ENCODE data around the gene ZBED1.
"Not testable (repeated sequence)": the region's sequence is repeated elsewhere in the genome, so short reads cannot be mapped to it uniquely, and the experiment has no call there.

ZBED1 gene

DNA sequence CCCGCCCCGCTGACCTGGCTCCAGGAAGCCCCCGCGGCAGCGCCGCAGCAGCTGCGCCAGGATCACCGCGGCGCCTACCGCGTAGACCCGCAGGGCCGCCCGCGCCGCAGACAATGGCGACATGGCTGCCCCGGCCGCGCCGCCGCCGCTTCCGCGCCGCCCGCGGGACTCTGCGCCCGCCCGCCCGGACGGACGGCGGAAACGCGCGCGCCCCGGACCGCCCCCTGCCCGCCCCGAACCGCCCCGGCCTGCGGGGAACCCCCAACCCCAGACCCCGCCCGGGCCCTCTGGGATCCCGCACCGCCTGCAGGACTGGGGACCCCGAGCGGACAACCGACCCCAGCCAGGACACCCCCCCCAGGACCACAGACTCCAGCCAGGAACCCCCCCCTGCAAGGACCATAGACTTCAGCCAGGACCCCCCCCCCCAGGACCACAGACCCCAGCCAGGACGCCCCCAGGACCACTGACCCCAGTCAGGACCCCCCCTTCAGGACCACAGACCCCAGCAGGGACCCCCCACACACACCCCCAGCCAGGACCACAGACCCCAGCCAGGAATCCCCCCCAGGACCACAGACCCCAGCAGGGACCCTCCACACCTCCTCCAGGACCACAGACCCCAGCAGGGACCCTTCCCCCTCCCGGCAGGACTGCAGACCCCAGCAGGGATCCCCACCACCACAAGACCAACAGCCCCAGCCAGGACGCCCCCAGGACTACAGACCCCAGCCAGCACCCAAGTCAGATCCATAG lies at the start of gene ZBED1, which contains the start of gene DHRSX:
ZBED1 (minus strand) TSS at position 174 of the 756 bp plus-strand sequence. CDS start 10,257 bp downstream, outside the sequence.
DHRSX (minus strand) TSS at position 174 of the 756 bp plus-strand sequence; CDS start at position 123, 51 bp downstream.
- DNase-seq (ENCODE audit: low read depth) = peak; percentile 21

DNA sequence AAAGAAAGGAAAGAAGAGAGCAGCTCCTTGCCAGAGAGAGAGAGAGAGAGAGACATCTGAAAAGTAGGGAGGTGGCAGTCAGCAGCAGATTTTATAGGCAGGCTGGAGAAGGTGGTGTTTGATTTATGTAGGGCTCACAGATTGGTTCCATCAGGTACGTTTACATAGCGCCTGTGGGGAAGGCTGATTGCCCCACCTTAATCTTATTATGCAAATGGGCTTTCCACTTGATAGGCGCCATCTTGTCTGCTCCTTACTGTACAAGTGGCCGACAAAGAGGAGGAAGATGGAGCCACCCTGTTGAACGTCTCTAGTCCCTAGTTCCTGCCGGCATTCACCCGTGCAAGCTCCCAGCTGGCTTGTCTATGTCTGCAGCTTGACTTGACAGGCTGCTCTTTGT lies 49.1 kb upstream of the ZBED1 start:
- no peak for DNase-seq (ENCODE audit: low read depth)

DNA sequence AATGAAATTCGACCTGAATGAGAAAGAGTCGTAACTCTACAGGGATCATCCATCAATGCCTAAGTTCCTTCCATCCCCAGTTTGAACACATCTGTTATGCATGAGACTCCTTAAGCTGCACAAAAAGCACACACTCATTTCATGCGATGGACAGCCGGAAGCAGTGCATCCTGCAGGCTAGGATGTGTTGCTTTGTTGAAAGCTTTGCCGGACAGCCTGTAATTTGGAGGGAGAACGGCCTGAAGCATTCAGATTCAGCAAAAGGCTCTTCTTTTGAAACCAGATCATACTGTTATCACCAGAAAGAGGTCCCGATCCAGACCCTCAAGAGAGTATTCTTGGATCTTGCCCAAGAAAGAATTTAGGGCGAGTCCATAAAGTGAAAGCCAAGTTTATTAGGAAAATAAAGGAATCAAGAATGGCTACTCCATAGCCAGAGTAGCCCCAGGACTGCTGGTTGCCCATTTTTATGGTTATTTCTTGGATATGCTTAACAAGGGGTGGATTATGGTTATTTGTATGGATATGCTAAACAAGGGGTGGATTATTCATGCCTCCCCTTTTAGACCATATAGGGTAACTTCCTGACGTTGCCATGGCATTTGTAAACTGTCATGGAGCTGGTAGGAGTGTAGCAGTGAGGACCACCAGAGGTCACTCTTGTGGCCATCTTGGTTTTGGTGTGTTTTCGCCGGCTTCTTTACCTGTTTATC lies 48.1 kb upstream of the ZBED1 start:
- no peak for DNase-seq (ENCODE audit: low read depth)

DNA sequence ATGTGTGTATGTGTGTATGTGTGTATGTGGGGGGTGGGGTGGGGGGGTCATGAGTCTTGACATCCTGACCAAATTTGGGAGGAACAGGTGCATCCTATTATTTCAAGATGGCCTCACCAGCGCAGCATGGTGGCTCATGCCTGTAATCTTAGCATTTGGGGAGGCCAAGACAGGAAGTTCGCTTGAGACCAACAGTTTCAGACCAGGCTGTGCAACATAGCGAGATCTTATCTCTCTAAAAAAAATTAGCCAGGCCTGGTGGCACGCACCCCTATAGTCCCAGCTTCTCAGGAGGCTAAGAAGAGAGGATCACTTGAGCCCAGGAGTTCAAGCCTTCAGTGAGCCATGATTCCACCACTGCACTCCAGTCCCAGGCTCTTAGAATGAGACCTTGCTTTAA lies 47.0 kb upstream of the ZBED1 start:
- no peak for DNase-seq (ENCODE audit: low read depth)

DNA sequence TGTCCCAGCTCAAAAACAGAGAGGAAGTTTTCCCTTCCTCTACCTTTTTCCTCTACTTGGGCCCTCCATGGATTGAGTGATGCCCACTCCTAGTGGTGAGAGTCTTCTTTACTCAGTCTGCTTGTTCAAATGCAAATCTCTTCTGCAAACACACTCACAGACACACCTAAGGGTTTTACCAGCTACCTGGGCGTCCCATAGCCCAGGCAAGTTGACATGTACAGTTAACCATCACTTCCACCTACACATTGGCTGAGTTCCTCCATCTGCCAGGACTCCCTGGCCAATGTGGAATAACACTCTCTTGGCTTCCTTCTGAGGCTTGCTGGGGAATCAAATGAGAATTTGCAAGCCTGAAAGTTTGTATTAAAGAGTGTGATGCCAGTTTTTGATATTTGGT lies 45.7 kb upstream of the ZBED1 start:
- no peak for DNase-seq (ENCODE audit: low read depth)

DNA sequence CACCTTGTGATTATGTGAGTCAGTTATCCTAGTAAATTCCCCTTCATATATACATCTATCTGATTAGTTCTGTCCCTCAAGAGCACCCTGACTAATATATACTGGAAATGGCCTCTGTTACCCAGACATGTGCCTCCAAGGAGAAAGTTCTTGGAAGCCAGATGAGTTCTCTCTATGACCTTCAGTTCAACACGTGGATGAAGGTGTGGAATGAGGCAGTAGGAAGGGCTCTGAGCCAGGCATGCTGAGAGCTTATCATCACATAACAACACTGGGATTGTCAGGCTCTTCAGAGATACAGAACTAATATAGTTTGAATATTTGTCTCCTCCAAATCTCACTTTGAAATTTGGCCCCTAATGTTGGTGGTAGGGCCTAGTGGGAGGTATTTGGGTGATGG lies 44.4 kb upstream of the ZBED1 start:
- DNase-seq (ENCODE audit: low read depth) = no peak

DNA sequence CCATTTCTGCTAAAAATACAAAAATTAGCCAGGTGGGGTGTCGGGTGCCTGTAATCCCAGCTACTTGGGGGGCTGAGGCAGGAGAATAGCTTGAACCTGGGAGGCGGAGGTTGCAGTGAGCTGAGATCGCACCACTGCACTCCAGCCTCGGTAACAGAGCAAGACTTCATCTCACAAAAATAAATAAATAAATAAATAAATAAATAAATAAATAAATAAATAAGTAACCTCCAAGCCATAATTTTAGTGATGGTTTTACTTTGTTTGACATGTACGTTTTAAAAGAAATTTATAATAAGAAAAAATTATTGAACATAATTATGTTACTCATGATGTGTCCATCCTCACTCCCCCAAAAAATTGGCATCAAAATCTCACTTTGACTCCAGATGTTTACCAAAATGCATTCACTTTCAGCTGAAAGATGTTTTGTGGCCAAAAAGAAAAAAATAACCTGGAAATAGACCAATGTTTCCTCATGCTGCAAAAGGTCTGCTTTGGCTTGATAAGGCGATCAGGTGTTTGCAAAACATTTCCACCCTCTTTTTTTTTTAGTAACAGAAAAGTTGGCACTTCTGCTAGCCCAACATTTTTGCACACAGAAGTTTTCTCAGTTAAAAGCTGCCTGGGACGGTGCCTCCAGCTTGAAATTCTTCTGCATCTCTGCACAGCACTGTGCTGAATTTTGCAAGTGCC lies 42.2 kb upstream of the ZBED1 start:
- no peak for DNase-seq (ENCODE audit: low read depth)

DNA sequence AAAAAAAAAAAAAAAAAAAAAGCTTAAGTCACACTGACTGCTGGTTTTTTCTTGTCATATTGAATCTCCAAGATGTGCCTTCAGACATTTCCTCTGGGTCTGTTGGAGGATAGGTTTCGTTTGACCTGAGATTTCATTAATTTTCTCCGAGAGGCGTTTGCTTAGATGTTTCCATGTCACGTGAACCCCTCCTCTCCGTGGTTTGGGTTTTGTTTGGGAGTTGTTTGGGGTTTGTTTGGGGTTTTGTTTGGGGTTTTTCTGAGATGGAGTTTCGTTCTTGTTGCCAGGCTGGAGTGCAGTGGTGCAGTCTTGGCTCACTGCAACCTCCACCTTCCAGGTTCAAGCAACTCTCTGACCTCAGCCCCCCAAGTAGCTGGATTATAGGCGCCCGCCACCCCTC lies 40.8 kb upstream of the ZBED1 start:
- DNase-seq (ENCODE audit: low read depth) = no peak

DNA sequence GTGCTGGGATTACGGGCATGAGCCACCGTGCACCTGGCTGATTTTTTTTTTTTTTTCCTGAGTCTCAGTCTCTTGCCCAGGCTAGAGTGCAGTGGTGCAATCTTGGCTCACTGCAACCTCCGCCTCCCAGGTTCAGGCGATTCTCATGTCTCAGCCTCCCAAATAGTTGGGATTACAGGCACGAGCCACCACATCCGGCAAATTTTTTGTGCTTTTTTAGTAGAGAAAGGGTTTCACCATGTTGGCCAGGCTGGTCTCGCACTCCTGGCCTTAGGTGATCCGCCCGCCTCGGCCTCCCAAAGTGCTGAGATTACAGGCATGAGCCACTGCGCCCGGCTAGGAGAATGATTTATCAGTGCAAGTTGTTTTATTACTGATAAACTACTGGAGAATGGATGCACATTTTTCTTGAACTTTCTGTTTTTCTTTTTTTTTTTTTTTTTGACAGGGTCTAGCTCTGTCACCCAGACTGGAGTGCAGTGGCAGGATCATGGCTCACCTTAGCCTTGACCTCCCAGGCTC lies 39.7 kb upstream of the ZBED1 start:
- DNase-seq (ENCODE audit: low read depth) = no peak

DNA sequence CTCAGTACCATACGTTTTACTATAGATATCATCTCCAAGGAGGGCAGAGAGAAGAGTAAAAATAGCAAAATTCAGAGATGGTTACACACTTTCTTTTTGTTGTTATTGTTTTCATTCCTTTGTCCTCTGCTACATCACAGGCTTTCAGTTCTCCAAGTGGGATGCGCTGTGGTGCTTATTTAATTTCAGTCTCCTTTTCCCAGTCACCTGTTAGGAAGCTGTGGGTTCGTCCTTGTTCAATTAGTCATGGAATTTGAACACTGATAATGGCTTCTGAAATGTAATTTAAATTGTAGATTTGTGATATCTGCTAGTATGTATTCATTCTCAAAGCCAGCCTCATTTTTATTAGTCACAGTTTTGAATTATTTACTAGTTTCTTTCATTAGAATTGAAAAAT lies 38.8 kb upstream of the ZBED1 start:
- no peak for DNase-seq (ENCODE audit: low read depth)

DNA sequence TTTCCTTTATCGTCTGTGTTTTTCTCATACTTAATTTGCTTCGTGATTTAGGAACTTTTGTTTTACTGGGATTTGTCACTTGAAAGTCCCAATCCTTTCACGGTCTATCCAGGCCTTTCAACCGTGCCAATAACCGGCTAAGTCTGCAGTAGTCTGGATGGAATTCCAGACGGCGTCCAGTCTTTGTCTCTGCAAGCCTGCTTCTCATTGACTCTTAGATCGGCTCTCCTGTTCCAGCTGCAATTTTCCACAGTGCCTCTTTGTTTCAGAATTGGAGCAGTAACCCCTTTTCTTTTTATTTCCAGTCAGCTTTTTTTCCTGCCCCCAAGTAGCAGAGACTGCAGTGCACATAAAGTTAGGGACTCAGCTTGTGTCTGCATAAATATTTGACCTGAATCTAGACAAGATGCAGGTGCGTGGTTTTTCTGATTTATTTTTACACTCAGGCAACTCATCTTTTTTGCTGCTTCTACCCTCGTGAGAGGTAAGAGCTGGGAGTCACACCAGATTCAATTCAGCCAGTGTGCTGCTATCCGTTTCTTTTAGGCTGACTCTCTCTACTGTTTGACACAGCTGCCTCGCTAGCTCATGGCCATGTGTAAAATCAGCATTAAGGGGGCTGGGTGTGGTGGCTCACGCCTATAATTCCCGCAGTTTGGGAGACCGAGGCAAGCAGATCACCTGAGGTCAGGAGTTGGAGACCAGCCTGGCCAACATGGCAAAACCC lies 37.4 kb upstream of the ZBED1 start:
- no peak for DNase-seq (ENCODE audit: low read depth)

DNA sequence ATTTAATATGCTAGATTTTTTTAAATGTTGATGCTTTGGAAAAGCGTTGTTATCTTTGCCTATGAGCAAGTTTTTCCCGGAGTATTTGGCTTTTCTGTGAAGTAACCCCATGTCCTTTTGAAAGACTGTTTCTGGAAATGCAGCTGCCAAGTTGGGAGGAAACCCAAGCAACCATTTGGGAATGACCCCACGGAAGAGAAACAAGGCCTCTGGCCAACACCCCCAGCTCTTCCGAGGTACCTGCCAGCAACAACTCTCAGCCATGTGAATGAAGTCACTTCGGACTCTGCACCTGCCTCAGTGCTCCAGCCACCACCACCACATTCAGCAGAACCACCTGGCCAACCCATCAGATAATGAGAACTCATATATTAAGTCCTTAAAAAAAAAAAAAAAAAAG lies 36.2 kb upstream of the ZBED1 start:
- DNase-seq (ENCODE audit: low read depth) = no peak

DNA sequence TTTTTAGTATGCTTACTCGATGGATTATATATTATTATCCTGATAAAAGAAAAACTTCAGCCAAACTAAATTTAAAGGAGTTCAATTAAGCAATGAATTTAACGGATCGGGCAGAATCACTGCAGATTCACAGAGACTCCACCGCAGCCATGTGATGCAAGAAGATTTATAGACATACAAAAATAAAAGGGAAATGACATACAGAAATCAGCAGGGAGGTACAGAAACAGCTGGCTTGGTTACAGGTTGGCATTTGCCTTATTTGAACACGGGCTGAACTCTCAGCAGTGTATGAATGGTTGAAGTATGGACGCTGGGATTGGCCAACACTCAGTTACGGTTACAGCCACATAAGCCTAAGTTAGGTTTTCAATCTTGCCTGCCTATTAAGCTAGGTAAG lies 35.4 kb upstream of the ZBED1 start:
- no peak for DNase-seq (ENCODE audit: low read depth)

DNA sequence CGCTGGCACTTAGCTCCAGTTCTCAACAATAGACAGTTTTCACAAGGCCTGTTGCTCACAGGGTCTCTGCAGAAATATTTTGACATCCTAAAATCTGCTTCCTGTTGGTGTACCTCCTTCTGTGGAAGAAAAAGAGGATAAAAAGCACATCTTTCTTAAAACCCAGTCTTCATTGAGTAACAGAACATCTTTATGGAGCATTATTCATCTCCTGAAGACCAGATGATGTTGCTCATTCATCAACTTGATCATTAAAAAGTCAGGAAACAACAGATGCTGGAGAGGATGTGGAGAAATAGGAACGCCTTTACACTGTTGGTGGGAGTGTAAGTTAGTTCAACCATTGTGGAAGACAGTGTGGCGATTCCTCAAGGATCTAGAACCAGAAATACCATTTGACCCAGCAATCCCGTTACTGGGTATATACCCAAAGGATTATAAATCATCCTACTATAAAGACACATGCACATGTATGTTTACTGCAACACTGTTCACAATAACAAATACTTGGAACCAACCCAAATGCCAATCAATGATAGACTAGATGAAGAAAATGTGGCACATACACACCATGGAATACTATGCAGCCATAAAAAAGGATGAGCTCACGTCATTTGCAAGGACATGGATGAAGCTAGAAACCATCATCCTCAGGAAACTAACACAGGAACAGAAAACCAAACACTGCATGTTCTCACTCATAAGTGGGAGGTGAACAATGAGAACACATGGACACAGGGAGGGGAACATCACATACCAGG lies 33.7 kb upstream of the ZBED1 start:
- DNase-seq (ENCODE audit: low read depth) = not testable (repeated sequence)

DNA sequence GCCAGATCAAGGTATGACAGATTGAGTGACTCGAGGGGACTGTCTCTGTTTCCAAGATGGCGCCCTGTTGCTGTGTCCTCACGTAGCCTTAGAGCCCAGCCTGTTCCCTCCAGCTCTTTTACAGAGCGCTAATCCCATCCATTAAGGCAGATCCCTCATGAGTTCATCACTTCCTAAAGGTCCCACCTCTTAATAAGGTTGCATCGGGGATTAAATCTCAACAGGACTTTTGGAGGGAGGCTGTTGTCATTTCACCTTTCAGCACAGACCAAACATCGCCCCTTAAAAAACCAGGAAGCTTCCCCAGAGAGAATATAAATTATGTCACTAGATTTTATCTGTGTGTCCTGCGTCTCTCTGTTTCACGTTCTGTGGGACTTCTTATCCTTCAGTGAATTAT lies 32.6 kb upstream of the ZBED1 start:
- DNase-seq (ENCODE audit: low read depth) = no peak

DNA sequence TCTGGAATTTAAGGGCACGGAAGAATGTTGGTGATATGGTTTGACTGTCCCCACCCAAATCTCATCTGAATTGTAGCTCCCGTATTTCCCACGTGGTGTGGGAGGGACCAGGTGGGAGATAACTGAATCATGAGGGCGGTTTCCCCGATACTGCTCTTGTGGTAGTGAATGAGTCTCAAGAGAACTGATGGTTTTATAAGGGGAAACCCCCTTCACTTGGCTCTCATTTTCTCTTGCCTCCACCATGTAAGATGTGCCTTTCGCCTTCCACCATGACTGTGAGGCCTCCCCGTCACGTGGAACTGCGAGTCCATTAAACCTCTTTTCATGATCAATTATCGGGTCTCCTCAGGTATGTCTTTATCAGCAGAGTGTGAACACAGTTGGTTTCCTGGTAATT lies 25.6 kb upstream of the ZBED1 start:
- DNase-seq (ENCODE audit: low read depth) = no peak

DNA sequence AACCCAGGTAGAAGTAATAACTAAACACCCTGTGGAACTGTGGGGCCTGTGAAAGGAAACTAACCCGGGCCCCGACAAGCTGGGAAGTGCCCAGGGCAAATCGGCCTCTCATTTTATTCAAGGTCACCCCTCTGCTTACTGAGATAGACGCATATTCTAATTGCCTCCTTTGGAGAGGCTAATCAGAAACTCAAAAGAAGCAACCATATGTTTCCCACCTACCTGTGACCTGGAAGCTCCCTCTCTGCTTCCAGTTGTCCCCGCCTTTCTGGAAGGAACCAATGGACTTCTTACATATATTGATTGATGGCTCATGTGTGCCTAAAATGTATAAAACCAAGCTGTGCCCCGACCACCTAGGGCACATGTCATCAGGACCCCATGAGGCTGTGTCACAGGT lies 23.1 kb upstream of the ZBED1 start:
- no peak for DNase-seq (ENCODE audit: low read depth)

DNA sequence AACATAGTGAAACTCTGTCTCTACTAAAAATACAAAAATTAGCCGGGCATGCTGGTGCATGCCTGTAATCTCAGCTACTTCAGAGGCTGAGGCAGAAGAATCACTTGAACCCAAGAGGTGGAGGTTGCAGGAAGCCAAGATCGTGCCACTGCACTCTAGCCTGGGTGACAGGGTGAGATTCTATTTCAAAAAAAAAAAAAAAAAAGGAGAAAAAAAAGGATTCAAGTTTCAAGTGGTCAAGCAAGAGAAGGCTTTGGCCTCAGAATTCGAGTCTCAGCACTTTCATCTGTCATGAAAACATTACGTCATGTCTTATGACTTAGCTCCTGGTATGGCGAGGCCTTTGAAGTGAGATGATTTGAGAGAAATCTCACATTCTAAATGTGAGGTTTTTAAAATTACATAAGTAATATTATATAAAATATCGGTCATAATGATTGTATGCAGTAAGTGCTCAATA lies 21.2 kb upstream of the ZBED1 start:
- no peak for DNase-seq (ENCODE audit: low read depth)

DNA sequence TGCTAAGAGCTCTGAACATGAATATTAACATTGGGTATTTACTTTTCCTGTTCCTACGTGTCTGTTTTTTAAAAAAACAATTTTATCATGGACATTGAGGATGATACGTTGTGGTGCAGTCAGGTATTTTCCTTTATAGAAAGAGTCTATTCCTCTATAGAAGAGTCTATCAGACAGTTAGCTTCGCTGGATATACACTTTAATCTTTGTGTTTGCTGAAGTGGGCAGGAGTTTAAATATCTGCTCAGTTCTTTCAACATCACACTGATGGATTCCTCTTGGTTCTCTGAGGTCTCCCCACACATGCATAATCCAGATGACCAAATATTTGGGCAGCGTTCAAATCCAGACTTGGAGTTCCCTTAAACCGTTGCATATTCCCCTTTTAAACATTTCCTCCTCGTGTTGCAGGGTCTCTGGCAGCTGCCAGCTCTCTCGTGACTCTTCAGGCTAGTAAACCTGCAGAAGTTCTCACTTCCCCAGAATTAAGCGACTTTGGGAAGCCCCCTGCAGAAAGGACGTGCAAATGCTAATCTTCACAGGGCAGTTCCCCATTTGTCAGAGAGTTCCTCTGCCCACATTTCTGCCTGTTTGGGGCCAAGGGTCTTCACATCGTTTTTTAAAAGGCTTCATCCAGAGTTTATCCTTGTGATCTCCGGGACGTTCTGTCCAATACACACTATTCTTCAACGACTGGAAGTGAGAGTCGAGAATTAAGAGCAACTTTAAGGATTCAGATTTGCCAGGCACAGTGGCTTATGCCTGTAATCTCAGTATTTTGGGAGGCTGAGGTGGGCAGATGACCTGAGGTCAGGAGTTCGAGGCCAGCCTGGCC lies 20.5 kb upstream of the ZBED1 start:
- DNase-seq (ENCODE audit: low read depth) = no peak

DNA sequence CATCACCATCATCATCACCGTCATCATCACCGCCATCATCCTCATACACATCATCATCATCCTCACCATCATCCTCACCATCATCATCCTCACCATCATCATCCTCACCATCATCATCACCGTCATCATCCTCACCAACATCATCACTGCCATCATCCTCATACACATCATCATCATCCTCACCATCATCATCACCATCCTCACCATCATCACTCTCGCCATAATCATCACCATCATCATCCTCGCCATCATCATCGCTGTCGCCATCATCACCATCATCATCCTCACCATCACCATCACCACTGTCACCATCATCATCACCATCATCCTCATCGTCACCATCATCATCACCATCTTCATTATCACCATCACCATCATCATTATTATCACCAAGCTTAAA lies 19.8 kb upstream of the ZBED1 start:
- no peak for DNase-seq (ENCODE audit: low read depth)
